Progenitor cell of endocrine pancreas (in vitro differentiated cells): ENCODE results near the gene ABCB6. TPM values are rescaled to one million over a fixed set of nuclear protein-coding genes. Genes with fewer than 3 reads are reported as not detected.

Experiments used
- DNase-seq: peaks from one replicate; pipeline ENCODE4 v3.0.0; 2021; ENCODE audit warnings: low spot score; ENCODE audit not compliant: unreplicated experiment
- H3K27ac Mint-ChIP-seq: 2 replicates; pipeline ENCODE4 v1.8.0; 2021; ENCODE audit warnings: mild to moderate bottlenecking, moderate library complexity, mixed read lengths
- H3K27me3 Mint-ChIP-seq: 2 replicates; pipeline ENCODE4 v1.8.0; 2021; ENCODE audit warnings: mixed read lengths
- H3K36me3 Mint-ChIP-seq: 2 replicates; pipeline ENCODE4 v1.8.0; 2022; ENCODE audit warnings: mixed read lengths; ENCODE audit not compliant: insufficient read depth
- H3K4me1 Mint-ChIP-seq: 2 replicates; pipeline ENCODE4 v1.8.0; 2021; ENCODE audit warnings: low read depth, mixed read lengths
- H3K4me3 Mint-ChIP-seq: 2 replicates; pipeline ENCODE4 v1.8.0; 2021; ENCODE audit warnings: low read depth, mild to moderate bottlenecking, moderate library complexity, mixed read lengths
- H3K9me3 Mint-ChIP-seq: 2 replicates; pipeline ENCODE4 v1.8.0; 2021; ENCODE audit warnings: low read depth, mixed read lengths
- total RNA-seq: library from RNA; stranded (reverse); gene quantifications from 2 replicates; pipeline ENCODE4 v1.2.1, GENCODE V29; 2021
- TF ChIP-seq, protein P1 (sequence below): fragments of 200-600 bp; sonication (generic); IDR thresholded peaks from one replicate; pipeline ENCODE4 v1.5.0; 2021; ENCODE audit warnings: antibody characterized with exemption, mild to moderate bottlenecking; ENCODE audit not compliant: unreplicated experiment

ABCB6 gene
- total RNA-seq, 1 donor from 2014 or later: 26.7 TPM

DNA sequence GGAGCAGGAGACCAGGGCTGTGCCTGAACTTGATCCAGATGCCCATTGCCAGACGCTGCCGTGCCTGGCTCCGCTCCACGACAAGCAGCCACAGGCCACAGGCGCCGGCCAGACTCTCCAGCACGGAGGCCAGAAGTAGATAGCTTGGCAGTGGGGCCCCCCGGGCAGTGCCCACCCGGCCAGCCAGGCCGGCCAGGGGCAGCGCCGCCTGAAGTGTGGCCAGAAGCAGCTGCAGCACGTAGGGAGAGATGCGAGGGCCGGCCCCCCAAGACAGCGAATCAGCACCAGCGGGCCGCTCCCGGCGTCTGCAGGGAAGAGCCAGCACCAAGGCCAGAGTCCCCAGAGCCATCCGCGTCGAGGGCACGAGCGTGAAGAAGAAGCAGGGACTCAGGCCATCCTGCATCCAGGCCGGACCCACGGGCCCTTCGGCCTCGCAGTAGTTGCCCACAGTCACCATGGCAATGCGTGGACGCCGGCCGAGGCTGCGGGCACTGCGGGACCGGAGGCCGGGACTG, 484 bp downstream of the ABCB6 start:
- Mint-ChIP-seq H3K4me3 (peak overlapping the region; percentile 79), H3K36me3 (peaks cover 13% of the 10 kb centered on the region), H3K4me1 (peaks cover 13% of the 10 kb centered on the region), H3K9me3 (no peaks in the 10 kb centered on the region), H3K27ac (peak overlapping the region; percentile 98), H3K27me3 (no peaks in the 10 kb centered on the region)
- peak; percentile 47 for DNase-seq
- TF ChIP-seq, protein P1, sequence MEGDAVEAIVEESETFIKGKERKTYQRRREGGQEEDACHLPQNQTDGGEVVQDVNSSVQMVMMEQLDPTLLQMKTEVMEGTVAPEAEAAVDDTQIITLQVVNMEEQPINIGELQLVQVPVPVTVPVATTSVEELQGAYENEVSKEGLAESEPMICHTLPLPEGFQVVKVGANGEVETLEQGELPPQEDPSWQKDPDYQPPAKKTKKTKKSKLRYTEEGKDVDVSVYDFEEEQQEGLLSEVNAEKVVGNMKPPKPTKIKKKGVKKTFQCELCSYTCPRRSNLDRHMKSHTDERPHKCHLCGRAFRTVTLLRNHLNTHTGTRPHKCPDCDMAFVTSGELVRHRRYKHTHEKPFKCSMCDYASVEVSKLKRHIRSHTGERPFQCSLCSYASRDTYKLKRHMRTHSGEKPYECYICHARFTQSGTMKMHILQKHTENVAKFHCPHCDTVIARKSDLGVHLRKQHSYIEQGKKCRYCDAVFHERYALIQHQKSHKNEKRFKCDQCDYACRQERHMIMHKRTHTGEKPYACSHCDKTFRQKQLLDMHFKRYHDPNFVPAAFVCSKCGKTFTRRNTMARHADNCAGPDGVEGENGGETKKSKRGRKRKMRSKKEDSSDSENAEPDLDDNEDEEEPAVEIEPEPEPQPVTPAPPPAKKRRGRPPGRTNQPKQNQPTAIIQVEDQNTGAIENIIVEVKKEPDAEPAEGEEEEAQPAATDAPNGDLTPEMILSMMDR: no peak

DNA sequence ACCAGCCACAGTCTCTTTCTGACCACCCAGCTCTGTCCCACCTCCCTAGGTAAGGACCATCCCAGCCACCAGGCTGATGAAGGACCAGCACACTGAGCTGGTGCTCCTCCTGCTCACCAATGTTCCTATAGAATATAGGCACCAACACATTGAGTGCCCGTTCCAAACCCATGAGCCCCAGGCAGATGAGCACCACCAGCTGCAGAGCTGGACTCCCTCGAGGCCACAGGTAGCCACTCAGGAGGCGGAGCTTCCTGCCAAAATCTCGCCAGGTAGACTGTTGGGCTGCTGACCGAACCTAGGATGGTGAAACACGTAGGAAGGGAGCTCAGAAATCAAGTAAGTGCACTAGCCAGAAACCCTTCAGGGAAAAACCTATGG, 2.2 kb downstream of the ABCB6 start:
- TF ChIP-seq, protein P1: no peak
- DNase-seq: no peak
- peaks cover 14% of the 10 kb centered on the region for H3K36me3 Mint-ChIP-seq
- H3K4me3 Mint-ChIP-seq: no peak overlapping the region
- peak overlapping the region; percentile 81 for H3K27ac Mint-ChIP-seq
- no peaks in the 10 kb centered on the region for H3K9me3 Mint-ChIP-seq
- H3K27me3 Mint-ChIP-seq: no peaks in the 10 kb centered on the region
- H3K4me1 Mint-ChIP-seq: peaks cover 13% of the 10 kb centered on the region

DNA sequence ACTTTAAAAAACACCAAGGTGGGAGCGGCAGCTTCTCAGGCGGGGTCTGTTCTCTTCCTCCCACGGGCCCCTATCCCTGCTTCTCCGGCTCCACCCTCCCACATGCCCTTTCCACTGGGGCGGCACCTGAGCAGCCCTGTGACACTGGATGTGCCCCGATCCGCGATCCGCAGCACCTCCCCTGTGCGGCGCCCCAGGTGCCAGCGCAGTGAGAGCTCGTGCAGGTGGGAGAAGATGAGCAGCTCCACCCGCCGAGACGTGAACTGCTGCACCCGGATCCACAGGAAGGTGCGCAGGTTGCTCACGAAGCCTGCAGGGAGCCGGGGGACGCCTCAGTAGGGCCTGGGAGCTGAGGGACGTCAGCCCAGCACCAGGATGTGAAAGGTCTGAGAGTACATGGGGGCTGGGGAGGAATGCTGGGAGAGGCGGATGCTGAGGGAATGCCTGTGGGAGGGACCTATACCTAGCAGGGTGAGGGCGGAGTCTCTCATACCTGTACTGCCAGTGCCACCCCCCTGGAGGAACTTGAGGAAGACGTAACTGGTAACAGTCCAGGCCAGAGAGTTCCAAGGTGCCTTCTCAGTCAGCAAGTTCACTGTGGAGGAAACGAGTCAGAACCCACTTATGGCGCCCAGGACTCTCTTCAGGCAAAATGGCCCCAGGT, 2.8 kb downstream of the ABCB6 start:
- no peak for DNase-seq
- peaks cover 13% of the 10 kb centered on the region for H3K4me1 Mint-ChIP-seq
- no peaks in the 10 kb centered on the region for H3K9me3 Mint-ChIP-seq
- no peak overlapping the region for H3K27ac Mint-ChIP-seq
- no peak overlapping the region for H3K4me3 Mint-ChIP-seq
- no peaks in the 10 kb centered on the region for H3K27me3 Mint-ChIP-seq
- H3K36me3 Mint-ChIP-seq: peaks cover 13% of the 10 kb centered on the region
- TF ChIP-seq, protein P1: no peak

DNA sequence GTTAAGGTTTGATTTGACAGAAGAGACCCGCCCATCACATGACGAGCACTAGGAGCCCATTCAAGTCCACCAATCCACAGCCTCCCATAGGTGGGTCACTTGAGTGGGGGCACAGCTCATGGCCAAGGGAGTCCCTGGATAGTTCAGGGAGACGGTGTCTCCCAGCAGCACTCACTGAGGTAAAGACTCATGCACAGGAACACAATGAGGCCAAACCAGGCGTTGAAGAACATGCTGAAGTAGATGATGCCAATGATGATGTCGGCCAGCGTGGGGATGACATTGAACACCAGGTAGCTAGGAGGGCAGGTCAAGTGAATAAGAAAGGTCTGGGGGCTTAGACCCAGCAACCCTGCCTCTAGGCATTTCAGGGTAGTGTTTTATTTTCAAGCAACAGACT, 4.0 kb downstream of the ABCB6 start:
- H3K4me3 Mint-ChIP-seq: no peak overlapping the region
- TF ChIP-seq, protein P1: no peak
- peaks cover 13% of the 10 kb centered on the region for H3K4me1 Mint-ChIP-seq
- no peaks in the 10 kb centered on the region for H3K9me3 Mint-ChIP-seq
- no peak overlapping the region for H3K27ac Mint-ChIP-seq
- no peak for DNase-seq
- H3K36me3 Mint-ChIP-seq: peaks cover 13% of the 10 kb centered on the region
- H3K27me3 Mint-ChIP-seq: no peaks in the 10 kb centered on the region

DNA sequence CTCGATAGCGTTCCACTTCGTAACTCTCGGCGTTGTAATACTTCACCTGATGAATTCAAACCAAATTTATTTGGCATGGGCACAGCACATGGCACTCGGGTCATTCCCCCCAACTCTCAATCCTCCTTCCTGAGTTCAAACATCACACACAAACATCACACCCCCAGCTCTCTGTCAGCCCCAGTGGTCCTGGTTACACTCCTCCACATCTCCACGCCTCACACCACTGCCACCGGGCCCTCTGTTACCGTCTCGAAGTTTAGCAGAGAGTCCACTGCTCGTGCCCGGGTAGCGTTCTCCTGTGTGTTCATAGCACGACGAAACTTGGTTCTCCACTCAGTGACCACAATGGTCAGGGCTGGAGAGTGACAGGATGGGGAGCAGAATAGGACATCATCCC, 4.6 kb downstream of the ABCB6 start:
- H3K4me3 Mint-ChIP-seq: no peak overlapping the region
- TF ChIP-seq, protein P1: no peak
- DNase-seq: no peak
- H3K4me1 Mint-ChIP-seq: peaks cover 11% of the 10 kb centered on the region
- H3K9me3 Mint-ChIP-seq: no peaks in the 10 kb centered on the region
- H3K27ac Mint-ChIP-seq: no peak overlapping the region
- no peaks in the 10 kb centered on the region for H3K27me3 Mint-ChIP-seq
- H3K36me3 Mint-ChIP-seq: peaks cover 14% of the 10 kb centered on the region
